H54 (cell line): ENCODE measurements around the gene ROR1.
"Not testable (repeated sequence)": the region's sequence is repeated elsewhere in the genome, so short reads cannot be mapped to it uniquely, and the experiment has no call there.

Source experiments
- DNase-seq: peaks from one replicate; pipeline ENCODE4 v3.0.0; 2011; ENCODE audit warnings: low spot score, mixed read lengths; ENCODE audit not compliant: insufficient read length
- FAIRE-seq: peaks from 3 replicates; lab custom pipeline; 2011; peaks lifted over from hg19 to GRCh38; lab: Jason Lieb, UNC
- POLR2A ChIP-seq: IDR thresholded peaks from 2 replicates; pipeline ENCODE4 v1.6.1; 2011; ENCODE audit warnings: low read depth, mild to moderate bottlenecking, low read length

The ROR1 gene

GRCh38 chr1:64080941-64081562 lies 307.2 kb downstream of the ROR1 start:
- FAIRE-seq (peak; percentile 83), DNase-seq (no peak)
- TF ChIP-seq POLR2A = no peak

GRCh38 chr1:64082459-64082858 lies 308.6 kb downstream of the ROR1 start:
- peak; percentile 60 for DNase-seq
- FAIRE-seq = peak; percentile 94
- TF ChIP-seq POLR2A = no peak

DNA sequence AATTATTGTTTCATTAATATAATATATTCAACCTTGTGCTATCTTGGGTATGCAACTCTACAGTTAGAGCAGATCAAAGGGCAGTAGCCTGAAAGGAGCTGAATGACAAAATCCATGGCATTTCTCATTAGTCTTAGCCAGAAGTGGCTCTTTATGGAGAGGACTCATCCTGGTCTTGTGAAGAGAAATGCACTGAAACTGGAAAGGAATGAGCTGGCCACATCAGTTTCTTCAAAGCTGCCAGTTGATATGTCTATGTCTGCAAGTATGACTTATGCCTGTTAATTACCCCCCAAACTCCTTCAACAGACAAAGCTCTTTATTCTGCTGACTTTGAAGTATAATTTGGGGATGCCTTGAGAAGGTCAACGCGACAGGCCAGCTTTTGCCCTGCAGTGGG lies 310.6 kb downstream of the ROR1 start:
- FAIRE-seq = no peak
- DNase-seq = no peak
- no peak for TF ChIP-seq POLR2A

- FAIRE-seq (peak; percentile 53), DNase-seq (no peak)
- no peak for TF ChIP-seq POLR2A
These were observed 314.0 kb downstream of the ROR1 start for GRCh38 chr1:64087768-64088167.

GRCh38 chr1:64090436-64090835 lies 316.6 kb downstream of the ROR1 start:
- DNase-seq (no peak), FAIRE-seq (no peak)
- no peak for TF ChIP-seq POLR2A

DNA sequence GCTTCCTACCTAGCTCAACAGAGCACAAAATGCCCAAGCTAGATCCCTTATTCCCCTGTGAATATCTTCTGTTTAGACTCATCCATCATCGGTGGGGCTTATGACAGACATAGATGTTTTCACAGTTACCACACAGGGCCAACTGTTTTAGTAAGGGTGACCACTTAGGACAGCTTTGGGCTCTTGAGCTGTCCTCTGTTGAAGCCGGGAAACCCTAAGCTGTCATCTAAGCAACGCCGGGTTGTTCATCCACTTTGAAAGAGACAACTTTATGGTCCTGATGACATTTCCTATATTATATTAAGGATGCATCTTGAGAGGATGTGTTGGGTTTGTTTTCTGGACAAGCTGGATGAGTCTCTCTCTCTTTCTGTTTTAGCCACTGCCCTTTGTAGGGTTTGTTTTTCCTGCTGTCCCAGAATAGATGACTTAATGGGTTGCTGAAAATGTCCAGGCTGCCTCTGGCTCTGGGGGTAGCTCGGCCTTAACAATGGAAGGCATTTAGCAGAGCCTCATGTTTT lies 319.1 kb downstream of the ROR1 start:
- no peak for DNase-seq
- TF ChIP-seq POLR2A = no peak
- no peak for FAIRE-seq

DNA sequence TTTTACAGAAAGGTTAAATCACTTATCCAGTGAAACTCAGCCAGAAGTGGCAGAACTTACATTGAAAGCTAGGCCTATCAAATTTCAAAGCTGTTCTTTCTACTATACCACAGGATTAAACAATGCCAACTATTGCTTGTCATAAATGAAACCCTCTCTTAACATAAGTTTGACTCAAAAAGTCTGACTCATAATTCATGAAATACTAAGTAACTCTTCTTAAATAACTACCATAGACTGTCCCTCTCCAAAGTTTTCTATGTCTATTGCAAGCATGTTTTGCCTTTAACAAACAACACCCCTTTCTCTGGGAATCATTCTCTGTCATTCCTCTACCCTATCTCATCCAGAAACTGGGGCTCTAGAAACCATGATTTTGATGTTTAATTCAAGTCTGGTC lies 320.1 kb downstream of the ROR1 start:
- DNase-seq (no peak), FAIRE-seq (peak; percentile 74)
- no peak for TF ChIP-seq POLR2A

DNA sequence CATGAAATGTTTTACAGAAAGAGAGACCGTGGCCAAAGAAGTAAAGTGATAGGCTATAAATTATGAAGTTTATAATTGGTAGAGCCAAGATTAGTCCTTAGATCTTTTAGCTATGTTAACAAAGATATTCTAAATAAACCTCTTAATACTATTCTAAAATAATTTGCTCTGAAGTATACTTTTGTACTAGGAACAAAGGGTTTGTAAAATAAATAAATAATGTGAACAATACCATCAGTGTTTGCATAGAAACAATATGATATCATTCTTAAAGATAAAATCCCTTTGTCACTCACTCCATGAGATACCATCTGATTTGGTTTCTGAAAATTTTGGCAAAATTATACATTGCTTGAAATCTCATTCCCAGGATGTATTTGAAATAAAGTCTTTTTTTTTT lies 322.0 kb downstream of the ROR1 start:
- FAIRE-seq (no peak), DNase-seq (no peak)
- TF ChIP-seq POLR2A = no peak

GRCh38 chr1:64097859-64098258 lies 324.0 kb downstream of the ROR1 start:
- DNase-seq (no peak), FAIRE-seq (no peak)
- no peak for TF ChIP-seq POLR2A

DNA sequence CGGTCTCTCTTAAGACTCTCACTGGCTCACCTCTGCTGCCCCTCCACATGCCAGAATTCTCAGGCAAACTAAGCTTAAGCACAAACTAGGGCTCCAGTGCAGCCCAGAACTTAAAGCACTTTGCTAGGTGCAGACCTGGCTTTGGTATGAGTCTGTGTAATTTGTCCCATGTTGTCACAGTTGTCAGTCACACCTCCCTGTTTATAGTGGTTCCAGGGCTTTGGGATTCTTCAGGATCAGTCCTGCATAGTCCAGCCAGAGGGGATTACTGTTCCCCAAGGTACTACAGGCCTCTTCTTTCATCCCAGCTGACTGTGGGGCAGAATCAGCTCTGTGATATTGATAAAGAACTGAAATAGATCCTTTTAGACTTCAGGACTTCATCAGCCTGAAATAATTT lies 324.6 kb downstream of the ROR1 start:
- FAIRE-seq (no peak), DNase-seq (no peak)
- no peak for TF ChIP-seq POLR2A

DNA sequence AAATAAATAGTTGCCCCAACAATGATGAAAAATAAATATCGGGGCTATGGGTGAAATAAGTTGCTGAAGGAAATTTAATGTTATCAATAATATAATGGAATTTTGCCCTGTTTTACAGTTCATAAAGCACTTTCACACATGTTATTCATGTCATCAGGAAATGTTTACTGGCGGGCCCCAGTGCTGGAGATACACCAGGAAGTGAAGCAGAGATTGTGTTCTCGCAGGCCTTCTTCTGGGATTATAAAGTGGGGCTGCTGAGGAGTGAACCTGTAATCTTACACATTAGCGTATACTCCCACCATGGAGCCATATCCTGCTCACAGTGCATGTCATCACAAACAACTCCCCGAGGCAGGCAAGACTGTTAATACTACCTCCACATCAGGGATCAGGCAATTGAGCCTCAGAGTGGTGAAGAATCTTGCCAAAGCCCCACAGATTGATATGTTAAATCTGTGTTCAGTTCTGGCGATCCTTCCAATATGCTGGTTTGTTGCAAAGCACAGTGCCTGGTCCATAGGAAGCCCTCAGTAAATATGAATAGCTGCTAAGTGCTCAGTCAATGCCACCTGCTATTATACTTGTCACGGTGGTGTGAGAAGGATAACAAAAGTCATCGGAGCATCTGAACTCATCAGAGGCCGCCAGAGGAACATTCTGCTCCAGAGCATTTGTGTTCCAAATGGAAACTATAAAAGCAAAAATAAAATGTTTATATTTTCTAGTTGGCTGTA lies 325.2 kb downstream of the ROR1 start:
- DNase-seq = no peak
- no peak for TF ChIP-seq POLR2A
- FAIRE-seq = no peak

- TF ChIP-seq POLR2A = no peak
- FAIRE-seq (no peak), DNase-seq (no peak)
These were observed 327.0 kb downstream of the ROR1 start for GRCh38 chr1:64100791-64101190.

DNA sequence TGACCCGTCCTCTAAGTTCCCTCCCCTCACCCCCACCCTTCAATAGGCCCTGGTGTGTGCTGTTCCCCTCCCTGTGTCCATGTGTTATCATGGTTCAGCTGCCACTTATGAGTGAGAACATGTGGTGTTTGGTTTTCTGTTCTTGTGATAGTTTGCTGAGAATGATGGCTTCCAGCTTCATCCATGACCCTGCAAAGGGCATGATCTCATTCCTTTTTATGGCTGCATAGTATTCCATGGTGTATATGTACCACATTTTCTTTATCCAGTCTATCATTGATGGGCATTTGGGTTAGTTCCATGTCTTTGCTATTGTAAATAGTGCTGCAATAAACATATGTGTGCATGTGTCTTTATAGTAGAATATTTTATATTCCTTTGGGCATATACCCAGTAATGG lies 330.8 kb downstream of the ROR1 start:
- not testable (repeated sequence) for DNase-seq, FAIRE-seq

DNA sequence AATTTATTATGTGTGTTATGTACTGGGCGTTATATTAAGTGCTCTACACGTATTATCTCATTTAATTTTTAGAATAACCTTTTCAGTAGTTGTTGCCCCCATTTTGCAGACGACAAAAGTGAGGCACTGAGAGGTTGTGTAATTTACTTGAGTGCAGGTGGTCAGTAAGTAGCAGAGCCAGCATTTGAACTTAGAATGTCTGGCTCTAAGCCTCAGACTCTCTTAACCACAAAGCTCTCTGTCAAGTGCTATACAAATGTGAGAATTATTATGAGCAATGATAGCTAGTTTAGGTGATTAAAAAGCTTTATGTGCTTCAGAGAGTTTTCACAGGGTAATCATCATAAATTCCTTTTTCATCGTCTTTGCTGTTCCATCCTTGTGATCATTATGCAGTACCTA lies 333.3 kb downstream of the ROR1 start:
- DNase-seq (no peak), FAIRE-seq (no peak)
- TF ChIP-seq POLR2A = no peak

GRCh38 chr1:64107632-64108031 lies 333.8 kb downstream of the ROR1 start:
- no peak for TF ChIP-seq POLR2A
- DNase-seq = no peak
- no peak for FAIRE-seq
